IPS-NIHi7 (cell line): ENCODE measurements around the gene PLXNB1.

Source experiments
- DNase-seq: peaks from one replicate; pipeline ENCODE4 v3.0.0; 2012; ENCODE audit warnings: mixed read lengths; ENCODE audit errors: extremely low spot score

PLXNB1 gene

GRCh38 chr3:48370333-48370713 is 59.6 kb downstream of the PLXNB1 start:
- DNase-seq: peak; percentile 31

GRCh38 chr3:48369693-48370332 is 60.1 kb downstream of the PLXNB1 start:
- no peak for DNase-seq

- DNase-seq: peak; percentile 36
Observed at GRCh38 chr3:48367201-48367600, 62.7 kb downstream of the PLXNB1 start.

- no peak for DNase-seq
Observed at GRCh38 chr3:48364840-48365239, 65.0 kb downstream of the PLXNB1 start.

- DNase-seq: no peak
Observed at GRCh38 chr3:48361928-48362327, 68.0 kb downstream of the PLXNB1 start.

GRCh38 chr3:48356419-48356818 is 73.5 kb downstream of the PLXNB1 start:
- DNase-seq: no peak

GRCh38 chr3:48353987-48354386 is 75.9 kb downstream of the PLXNB1 start:
- DNase-seq: no peak
